GM12878 (cell line): ENCODE data around the gene CUL4A. TPM values are rescaled to one million over a fixed set of nuclear protein-coding genes. Genes with fewer than 3 reads are reported as not detected.

Source experiments
- ATAC-seq: fragments of 200-7000 bp; cut with Tn5 transposase; 3 replicates; pipeline ENCODE4 v1.9.1; 2020; ENCODE audit warnings: mild to moderate bottlenecking, moderate library complexity
- BruUV-seq: library from RNA; stranded (reverse); fragments of 400-500 nt; replicated peaks from 2 replicates; lab custom pipeline; 2021; lab: Mats Ljungman, UMichigan
- CTCF ChIA-PET: fragments of 300-600 bp; sonication (Branson Sonifier 250); formaldehyde crosslinking; extraction: SDS; loops from one replicate; lab custom pipeline; 2021; ENCODE audit warnings: inconsistent platforms; lab: Yijun Ruan, JAX
- POLR2A ChIA-PET: fragments of 350-600 bp; formaldehyde crosslinking; extraction: SDS; loops from one replicate; lab custom pipeline; 2021; ENCODE audit warnings: inconsistent platforms; lab: Charles Lee
- RAD21 ChIA-PET: fragments of 300-600 bp; sonication (Branson Sonifier 250); formaldehyde crosslinking; loops from one replicate; lab custom pipeline; 2023; ENCODE audit warnings: antibody characterized with exemption; ENCODE audit not compliant: unreplicated experiment; lab: Charles Lee
- SMC1A ChIA-PET: fragments of 300-600 bp; sonication (Branson Sonifier 250); formaldehyde crosslinking; loops from one replicate; lab custom pipeline; 2023; ENCODE audit not compliant: unreplicated experiment, uncharacterized antibody; lab: Charles Lee
- DNase-seq: peaks from one replicate; pipeline ENCODE4 v3.0.0-alpha.2; 2011; ENCODE audit warnings: low read depth, low spot score
- FAIRE-seq: peaks from 3 replicates; lab custom pipeline; 2011; peaks lifted over from hg19 to GRCh38; lab: Jason Lieb, UNC
- H2AFZ ChIP-seq: 2 replicates; pipeline ENCODE4 v1.6.0; 2011; ENCODE audit warnings: low read depth, low read length, control low read depth; ENCODE audit not compliant: control insufficient read depth
- H3K27ac ChIP-seq: 2 replicates; pipeline ENCODE4 v1.5.1; 2011; ENCODE audit warnings: control low read depth; ENCODE audit not compliant: control insufficient read depth, insufficient read depth
- H3K27me3 ChIP-seq, 2 experiments: replicated peaks in 1 of 2; 2 replicates each; pipeline versions ENCODE4 v1.6.0 to v1.6.1; 2011; ENCODE audit warnings: low read length in 1 of 2; ENCODE audit not compliant: control insufficient read depth in 2 of 2, insufficient read depth in 2 of 2
- H3K36me3 ChIP-seq, 2 experiments: 2 replicates each; pipeline ENCODE4 v1.5.1; 2011; ENCODE audit warnings: low read length in 1 of 2; ENCODE audit not compliant: control insufficient read depth in 2 of 2, insufficient read depth in 2 of 2
- H3K4me1 ChIP-seq: 2 replicates; pipeline ENCODE4 v1.6.1; 2011; ENCODE audit warnings: mild to moderate bottlenecking, low read length, moderate library complexity, mixed read lengths; ENCODE audit not compliant: control insufficient read depth, insufficient read depth
- H3K4me2 ChIP-seq: 2 replicates; pipeline ENCODE4 v1.6.0; 2011; ENCODE audit warnings: control low read depth; ENCODE audit not compliant: control insufficient read depth, insufficient read depth
- H3K4me3 ChIP-seq: fragments of 200-600 bp; sonication (generic); 2 replicates; pipeline ENCODE4 v1.5.1; 2016
- H3K79me2 ChIP-seq: 2 replicates; pipeline ENCODE4 v1.6.0; 2011; ENCODE audit warnings: low read length; ENCODE audit not compliant: control insufficient read depth, insufficient read depth
- H3K9ac ChIP-seq: 2 replicates; pipeline ENCODE4 v1.8.0; 2011; ENCODE audit warnings: low read length, control low read depth, mixed read lengths; ENCODE audit not compliant: control insufficient read depth, insufficient read depth
- H3K9me3 ChIP-seq: replicated peaks from 3 replicates; pipeline ENCODE4 v1.5.1; 2011; ENCODE audit warnings: mild to moderate bottlenecking, low read length; ENCODE audit not compliant: control insufficient read depth, insufficient read depth
- H4K20me1 ChIP-seq: 2 replicates; pipeline ENCODE4 v1.6.0; 2011; ENCODE audit not compliant: control insufficient read depth, insufficient read depth
- EZH2 ChIP-seq: IDR thresholded peaks from 2 replicates; pipeline ENCODE4 v1.6.1; 2012; ENCODE audit warnings: low read depth, mild to moderate bottlenecking, control low read depth, inconsistent platforms, low read length, borderline replicate concordance; ENCODE audit not compliant: control insufficient read depth
- FOXK2 ChIP-seq: fragments of 450-650 bp; IDR thresholded peaks from 2 replicates; pipeline ENCODE4 v1.6.1; 2017; ENCODE audit warnings: mild to moderate bottlenecking, moderate library complexity
- HCFC1 ChIP-seq: fragments of 150-350 bp; IDR thresholded peaks from 2 replicates; pipeline ENCODE4 v1.6.1; 2014; ENCODE audit warnings: low read length
- IKZF1 ChIP-seq: fragments of 450-650 bp; conservative IDR thresholded peaks from 2 replicates; pipeline ENCODE4 v1.6.1; 2017; ENCODE audit warnings: antibody characterized with exemption, mild to moderate bottlenecking
- IRF4 ChIP-seq: IDR thresholded peaks from 2 replicates; pipeline ENCODE4 v1.6.1; 2011; ENCODE audit warnings: low read depth, low read length
- KAT2A ChIP-seq: conservative IDR thresholded peaks from 2 replicates; pipeline ENCODE4 v1.6.1; 2011; ENCODE audit warnings: low read depth, low read length; ENCODE audit not compliant: control insufficient read depth
- MYC ChIP-seq: IDR thresholded peaks from 2 replicates; pipeline ENCODE4 v1.6.1; 2011; ENCODE audit warnings: mild to moderate bottlenecking, low read length, moderate library complexity, inconsistent platforms; ENCODE audit not compliant: insufficient read depth, insufficient replicate concordance, insufficient read length, severe bottlenecking
- NFIC ChIP-seq: IDR thresholded peaks from 2 replicates; pipeline ENCODE4 v1.6.1; 2012; ENCODE audit warnings: low read depth, mild to moderate bottlenecking, inconsistent platforms, low read length, moderate library complexity
- NFXL1 ChIP-seq: fragments of 450-650 bp; IDR thresholded peaks from 2 replicates; pipeline ENCODE4 v1.6.1; 2017; ENCODE audit warnings: antibody characterized with exemption, mild to moderate bottlenecking, borderline replicate concordance
- PAX5 ChIP-seq: IDR thresholded peaks from 2 replicates; pipeline ENCODE4 v1.6.1; 2011; ENCODE audit warnings: low read depth, low read length, borderline replicate concordance
- SUPT20H ChIP-seq: IDR thresholded peaks from 2 replicates; pipeline ENCODE4 v1.6.1; 2011; ENCODE audit warnings: low read depth, mild to moderate bottlenecking, low read length, moderate library complexity, borderline replicate concordance; ENCODE audit not compliant: control insufficient read depth
- TBL1XR1 ChIP-seq: IDR thresholded peaks from 2 replicates; pipeline ENCODE4 v1.6.1; 2012; ENCODE audit warnings: low read depth, low read length, improper control_type of control experiment
- TCF12 ChIP-seq: IDR thresholded peaks from 2 replicates; pipeline ENCODE4 v1.6.1; 2011; ENCODE audit warnings: low read depth, mild to moderate bottlenecking, low read length
- TCF3 ChIP-seq: IDR thresholded peaks from 2 replicates; pipeline ENCODE4 v1.6.1; 2012; ENCODE audit warnings: low read depth, mild to moderate bottlenecking, low read length, borderline replicate concordance; ENCODE audit not compliant: insufficient read depth
- USF2 ChIP-seq: IDR thresholded peaks from 2 replicates; pipeline ENCODE4 v1.6.1; 2011; ENCODE audit warnings: low read depth, low read length, improper control_type of control experiment, borderline replicate concordance
- ZNF217 ChIP-seq: fragments of 450-650 bp; IDR thresholded peaks from 2 replicates; pipeline ENCODE4 v1.6.1; 2017; ENCODE audit warnings: antibody characterized with exemption, mild to moderate bottlenecking
- WGBS: methylation state at CpG from one replicate; pipeline ENCODE4 v1.1.6; 2016; ENCODE audit warnings: low lambda C conversion rate; ENCODE audit not compliant: insufficient replicate concordance, insufficient coverage; ENCODE audit errors: missing lambda C conversion rate; 5-methylcytosine and 5-hydroxymethylcytosine counted together
- in situ Hi-C: fragments of 300-500 bp; cut with MboI; formaldehyde crosslinking; loops from 9 replicates; pipeline ENCODE4 v1.14.3; 2018; ENCODE audit warnings: mixed read lengths
- intact Hi-C: fragments of 100-400 bp; cut with micrococcal nuclease; formaldehyde crosslinking; loops from one replicate; pipeline ENCODE4 v1.14.2; 2022; ENCODE audit not compliant: unreplicated experiment
- polyA plus RNA-seq, 11 experiments: library from polyadenylated mRNA; depleted of rRNA in 4 of 11; unstranded in 6 of 11; stranded (reverse) in 5 of 11; fragments of >200 nt; fragmentation: Nextera tagmentation in 4 of 11; fragmentation: Illumina TruSeq in 1 of 11; extraction: Ambion mirVana in 4 of 11; extraction: Trizol in 1 of 11; gene quantifications; 1 replicate in 1 of 11; 2 replicates in 10 of 11; pipeline versions ENCODE4 v1.2.1 to v1.2.3, GENCODE V29; 2011 to 2016; ENCODE audit warnings: inconsistent platforms in 2 of 11, missing spikeins in 2 of 11, low read depth in 1 of 11
- total RNA-seq, 4 experiments: library from RNA; depleted of rRNA in 3 of 4; stranded (reverse); fragments of >200 nt in 3 of 4; fragmentation: Illumina TruSeq in 1 of 4; extraction: Trizol in 1 of 4; gene quantifications; 2 replicates each; pipeline versions ENCODE4 v1.2.1 to v1.2.3, GENCODE V29; 2013 to 2021
- TF ChIP-seq, protein P1 (sequence below): fragments of 150-350 bp; IDR thresholded peaks from 2 replicates; pipeline ENCODE4 v1.6.1; 2016; ENCODE audit warnings: low read depth, low read length

CUL4A gene
- total and polyA plus RNA-seq, 10 of the 15 experiments (the other 5 are each of a cell fraction or from before 2014, with no cell fraction given), result 19.7 to 74.3 (median 55.6) TPM

GRCh38 chr13:113159701-113160100, 49.7 kb upstream of the CUL4A start:
- H3K4me3 ChIP-seq, result no peak overlapping the region
- no peaks in the 10 kb centered on the region for H3K79me2 ChIP-seq
- in situ Hi-C loops, result no loop called here
- DNase-seq (no peak), ATAC-seq (no peak), FAIRE-seq (no peak)
- ChIA-PET RAD21 (no interaction called here), SMC1A (no interaction called here), CTCF (no interaction called here), POLR2A (no interaction called here)
- WGBS, result 56% methylated on average over 16 of the region's 20 CpGs
- peaks cover 6% of the 10 kb centered on the region; the same call in 1 of the 3 replicates for H3K9me3 ChIP-seq
- H3K4me2 ChIP-seq, result no peak overlapping the region
- TF ChIP-seq NFXL1 (no peak), HCFC1 (no peak), EZH2 (no peak), TCF3 (no peak), IKZF1 (no peak), ZNF217 (no peak), SUPT20H (no peak), TCF12 (no peak), FOXK2 (no peak), KAT2A (no peak), MYC (no peak), IRF4 (no peak), TBL1XR1 (no peak), PAX5 (no peak), NFIC (no peak), USF2 (no peak)
- TF ChIP-seq, protein P1, sequence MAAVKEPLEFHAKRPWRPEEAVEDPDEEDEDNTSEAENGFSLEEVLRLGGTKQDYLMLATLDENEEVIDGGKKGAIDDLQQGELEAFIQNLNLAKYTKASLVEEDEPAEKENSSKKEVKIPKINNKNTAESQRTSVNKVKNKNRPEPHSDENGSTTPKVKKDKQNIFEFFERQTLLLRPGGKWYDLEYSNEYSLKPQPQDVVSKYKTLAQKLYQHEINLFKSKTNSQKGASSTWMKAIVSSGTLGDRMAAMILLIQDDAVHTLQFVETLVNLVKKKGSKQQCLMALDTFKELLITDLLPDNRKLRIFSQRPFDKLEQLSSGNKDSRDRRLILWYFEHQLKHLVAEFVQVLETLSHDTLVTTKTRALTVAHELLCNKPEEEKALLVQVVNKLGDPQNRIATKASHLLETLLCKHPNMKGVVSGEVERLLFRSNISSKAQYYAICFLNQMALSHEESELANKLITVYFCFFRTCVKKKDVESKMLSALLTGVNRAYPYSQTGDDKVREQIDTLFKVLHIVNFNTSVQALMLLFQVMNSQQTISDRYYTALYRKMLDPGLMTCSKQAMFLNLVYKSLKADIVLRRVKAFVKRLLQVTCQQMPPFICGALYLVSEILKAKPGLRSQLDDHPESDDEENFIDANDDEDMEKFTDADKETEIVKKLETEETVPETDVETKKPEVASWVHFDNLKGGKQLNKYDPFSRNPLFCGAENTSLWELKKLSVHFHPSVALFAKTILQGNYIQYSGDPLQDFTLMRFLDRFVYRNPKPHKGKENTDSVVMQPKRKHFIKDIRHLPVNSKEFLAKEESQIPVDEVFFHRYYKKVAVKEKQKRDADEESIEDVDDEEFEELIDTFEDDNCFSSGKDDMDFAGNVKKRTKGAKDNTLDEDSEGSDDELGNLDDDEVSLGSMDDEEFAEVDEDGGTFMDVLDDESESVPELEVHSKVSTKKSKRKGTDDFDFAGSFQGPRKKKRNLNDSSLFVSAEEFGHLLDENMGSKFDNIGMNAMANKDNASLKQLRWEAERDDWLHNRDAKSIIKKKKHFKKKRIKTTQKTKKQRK, result no peak
- BruUV-seq, result no TSS peak
- H3K36me3 ChIP-seq, result no peaks in the 10 kb centered on the region
- no peaks in the 10 kb centered on the region for H3K4me1 ChIP-seq
- intact Hi-C loops, result no loop called here
- H3K27ac ChIP-seq, result no peak overlapping the region
- H2AFZ ChIP-seq, result no peak overlapping the region
- H4K20me1 ChIP-seq, result no peaks in the 10 kb centered on the region
- no peaks in the 10 kb centered on the region for H3K27me3 ChIP-seq
- H3K9ac ChIP-seq, result no peak overlapping the region
